HUDEP-2 (cell line): ENCODE results near the gene HCFC2.

Source experiments
- DNase-seq, 76 experiments: peaks; one replicate each; lab custom pipeline; 2025; ENCODE audit not compliant: unreplicated experiment in 76 of 76; lab: John Stamatoyannopoulos, UW

Gene HCFC2

DNA sequence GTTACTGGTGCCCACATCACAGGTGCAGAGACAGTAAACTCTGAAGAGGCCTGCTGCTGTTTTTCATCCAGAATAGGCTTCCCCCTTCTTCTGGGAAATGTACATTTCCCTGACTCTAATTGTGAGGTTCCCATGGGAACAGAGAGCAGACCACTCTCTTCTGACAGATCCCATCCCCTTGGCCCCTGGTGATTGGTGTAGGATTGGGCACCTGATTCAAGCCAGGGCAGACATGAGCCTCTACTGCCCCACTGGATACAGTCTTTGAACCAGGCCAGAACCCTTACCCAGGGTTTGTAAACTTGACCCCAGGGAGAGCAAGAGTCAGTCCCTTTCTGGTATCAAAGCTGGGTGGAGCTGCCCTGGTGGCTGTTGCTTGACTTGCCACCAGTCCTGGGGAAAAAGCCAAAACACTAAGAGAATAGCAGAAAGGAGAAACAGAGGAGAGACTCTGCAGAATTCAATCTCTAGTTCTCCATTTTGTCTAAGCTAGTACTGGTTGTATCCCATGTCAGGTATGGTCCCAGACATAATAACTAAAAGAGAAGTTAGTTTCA, 88.4 kb downstream of the HCFC2 start:
- no peak for DNase-seq

DNA sequence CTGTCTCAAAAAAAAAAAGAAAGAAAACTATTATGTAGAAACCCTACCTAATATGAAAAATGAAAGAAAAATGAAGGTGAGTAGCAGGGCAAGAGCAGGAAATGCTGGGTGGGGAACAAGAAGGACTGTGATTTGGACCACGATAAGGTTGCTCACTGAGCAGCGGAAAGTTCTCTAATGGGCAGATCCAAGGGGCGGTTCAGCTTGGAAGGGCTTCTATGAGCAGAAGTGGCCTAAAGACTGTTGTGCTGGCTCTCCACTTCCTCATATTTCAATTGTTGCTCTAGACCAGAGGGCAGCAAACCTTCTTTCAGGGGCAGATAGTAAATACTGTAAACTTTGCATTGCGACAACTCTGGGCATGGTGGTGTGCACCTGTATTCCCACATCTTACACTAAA, 90.0 kb downstream of the HCFC2 start:
- DNase-seq: no peak

DNA sequence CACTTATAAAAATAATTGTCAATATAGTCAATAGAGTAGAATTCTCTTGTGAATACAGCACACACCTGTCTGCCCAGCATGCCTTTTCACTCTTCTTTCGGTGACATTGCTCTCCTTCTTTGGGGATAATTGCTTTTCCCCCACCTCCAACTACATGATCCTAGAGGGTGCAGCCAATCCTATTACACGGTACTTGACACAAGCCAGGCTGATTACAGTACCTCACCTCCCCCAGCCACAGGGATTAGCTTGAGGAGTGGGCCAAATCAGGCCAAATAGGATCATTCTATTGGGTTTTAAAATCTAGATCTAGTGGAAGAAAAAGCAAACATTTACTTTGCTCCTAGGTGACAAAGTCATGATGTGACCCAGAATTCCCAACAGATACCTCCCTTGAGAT, 90.5 kb downstream of the HCFC2 start:
- DNase-seq: no peak
